GM19438 (cell line): ENCODE data around the gene SMLR1.
A peak's percentile ranks its signal among the peaks of the same experiment; 100 is the strongest.

ENCODE experiments used
- ATAC-seq: cut with Tn5 transposase; IDR thresholded peaks from one replicate; pipeline ENCODE4 v1.9.1; 2021; ENCODE audit warnings: low read depth; ENCODE audit not compliant: unreplicated experiment

SMLR1 gene

DNA sequence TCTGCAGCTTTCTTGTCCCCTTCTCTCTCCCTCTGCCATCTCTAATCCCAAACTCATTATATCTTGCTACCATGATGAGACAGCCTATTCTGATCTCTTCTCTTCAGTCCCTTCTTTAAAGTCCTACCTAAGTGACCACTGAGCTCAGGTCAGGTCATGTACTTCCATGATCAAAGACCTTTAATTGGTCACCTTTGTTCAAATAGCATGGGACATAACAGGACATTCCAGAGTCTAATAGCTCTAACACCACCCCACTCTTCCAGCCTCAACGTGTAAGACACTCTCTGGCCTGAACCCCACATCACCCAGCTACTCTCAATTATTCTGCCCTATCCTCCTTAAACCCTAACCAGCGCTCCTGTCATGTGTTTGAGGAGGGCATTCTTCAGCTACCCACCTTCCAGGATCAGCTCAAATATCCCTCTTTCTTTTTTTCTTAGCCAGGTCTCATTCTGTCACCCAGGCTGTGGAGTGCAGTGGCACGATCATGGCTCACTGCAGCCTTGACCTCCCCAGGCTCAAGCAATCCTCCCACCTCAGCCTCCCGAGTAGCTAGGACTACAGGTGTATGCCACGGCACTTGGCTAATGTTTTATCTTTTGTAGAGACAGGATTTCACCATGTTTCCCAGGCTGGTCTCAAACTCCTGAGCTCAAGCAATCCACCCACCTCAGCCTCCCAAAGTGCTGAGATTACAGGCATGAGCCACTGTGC lies 2.1 kb upstream of the SMLR1 start:
- ATAC-seq: no peak

DNA sequence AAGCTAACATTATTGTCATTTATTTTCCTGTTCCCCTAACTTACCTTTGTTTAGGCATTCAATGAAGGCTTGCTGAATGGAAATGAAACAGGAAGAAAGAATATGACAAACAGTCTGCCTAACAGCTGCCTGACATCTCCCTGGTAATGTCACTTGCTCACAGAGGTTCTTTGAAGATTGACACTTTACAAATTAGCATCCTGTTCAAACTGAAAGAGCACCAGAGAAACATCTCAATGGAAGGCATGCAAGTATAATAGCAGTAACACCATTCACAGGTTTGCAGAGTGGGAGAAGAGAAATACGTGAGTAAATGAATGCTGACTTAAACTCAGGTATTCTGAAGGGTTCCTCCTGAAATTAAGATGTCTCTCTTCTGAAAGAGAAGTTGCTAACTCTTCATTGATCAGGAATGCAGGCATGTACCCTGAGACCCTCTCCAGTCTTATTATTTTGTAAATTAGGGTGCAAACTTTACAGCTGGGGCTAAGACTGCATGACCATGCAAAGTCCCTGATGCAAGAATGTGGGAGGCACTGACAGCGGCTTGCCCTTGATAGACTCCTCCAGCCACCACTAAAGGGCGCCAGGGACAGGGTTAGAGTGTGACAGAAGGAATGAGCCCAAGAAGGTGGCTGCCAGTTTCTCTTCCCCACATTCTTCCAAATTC lies 1.3 kb upstream of the SMLR1 start:
- ATAC-seq: no peak

DNA sequence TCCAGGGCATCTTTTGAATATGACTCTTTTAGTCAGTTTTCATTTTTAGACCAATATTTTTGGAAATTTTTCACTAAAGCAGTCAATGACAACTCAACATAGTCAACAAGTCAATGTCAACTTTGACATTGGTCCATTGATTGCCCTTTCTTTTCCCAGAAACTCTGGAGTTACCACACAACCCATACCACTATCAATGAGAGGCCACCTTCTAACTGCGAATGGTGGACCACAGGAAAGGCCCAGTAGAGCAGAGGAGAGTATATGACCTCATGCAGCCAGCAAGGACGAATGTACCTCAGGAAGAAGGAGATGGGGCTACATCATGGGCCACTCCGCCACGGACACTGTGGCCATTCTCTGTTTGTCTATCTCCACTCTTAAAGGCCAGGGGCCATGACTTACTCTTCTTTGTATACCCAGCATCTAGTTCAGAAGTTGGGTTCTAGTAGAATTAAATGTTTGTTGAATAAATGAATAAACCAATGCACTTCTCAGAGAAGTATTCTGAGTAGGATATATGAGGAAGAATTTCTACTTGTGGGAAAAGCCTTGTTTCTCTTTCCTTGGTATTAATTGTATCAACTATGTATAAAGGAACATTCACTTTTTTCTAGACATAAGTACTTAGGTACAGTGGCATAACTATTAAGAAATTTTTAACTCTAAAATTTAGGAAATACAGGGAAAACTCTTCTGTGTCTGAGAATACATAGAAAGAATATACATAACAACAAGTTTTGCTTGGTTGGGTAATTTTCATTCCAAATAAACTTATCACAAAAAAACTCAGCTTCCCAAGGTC lies 562 bp upstream of the SMLR1 start:
- ATAC-seq: no peak

DNA sequence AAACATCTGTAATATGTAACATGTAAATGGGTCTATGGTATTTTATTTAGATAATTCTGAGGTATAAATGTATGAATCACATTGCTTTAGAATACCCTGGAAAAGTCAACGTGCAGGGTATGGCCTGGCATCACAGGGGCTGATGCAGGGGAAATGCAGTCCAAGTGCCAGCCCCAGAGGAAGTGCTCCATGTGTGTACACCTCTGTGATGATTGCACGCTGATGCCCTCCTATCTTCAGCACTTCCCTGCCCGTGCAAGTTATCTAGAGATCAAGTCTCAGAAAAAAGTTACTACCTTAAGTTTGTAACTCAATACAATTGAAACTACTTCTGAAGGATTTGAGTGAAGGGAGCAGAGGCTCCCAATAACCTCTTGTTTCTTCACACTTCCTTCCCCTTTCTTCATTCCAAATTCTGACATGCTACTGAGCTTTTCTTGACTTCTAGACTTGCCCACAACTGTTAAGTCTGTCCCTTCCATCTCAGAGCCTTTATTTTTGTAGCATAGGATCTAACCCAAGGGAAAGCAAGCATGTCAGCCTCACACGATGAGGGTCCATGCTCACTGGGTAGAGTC lies 2.2 kb downstream of the SMLR1 start:
- no peak for ATAC-seq

- no peak for ATAC-seq
These were observed 4.4 kb downstream of the SMLR1 start for GRCh38 chr6:130831607-130832006.

GRCh38 chr6:130833569-130833968 lies 6.4 kb downstream of the SMLR1 start:
- ATAC-seq: no peak

GRCh38 chr6:130834482-130835251 lies 7.5 kb downstream of the SMLR1 start:
- ATAC-seq: no peak

GRCh38 chr6:130836055-130836640 lies 8.9 kb downstream of the SMLR1 start:
- ATAC-seq: no peak

- no peak for ATAC-seq
These were observed 9.9 kb downstream of the SMLR1 start for GRCh38 chr6:130837067-130837466.

DNA sequence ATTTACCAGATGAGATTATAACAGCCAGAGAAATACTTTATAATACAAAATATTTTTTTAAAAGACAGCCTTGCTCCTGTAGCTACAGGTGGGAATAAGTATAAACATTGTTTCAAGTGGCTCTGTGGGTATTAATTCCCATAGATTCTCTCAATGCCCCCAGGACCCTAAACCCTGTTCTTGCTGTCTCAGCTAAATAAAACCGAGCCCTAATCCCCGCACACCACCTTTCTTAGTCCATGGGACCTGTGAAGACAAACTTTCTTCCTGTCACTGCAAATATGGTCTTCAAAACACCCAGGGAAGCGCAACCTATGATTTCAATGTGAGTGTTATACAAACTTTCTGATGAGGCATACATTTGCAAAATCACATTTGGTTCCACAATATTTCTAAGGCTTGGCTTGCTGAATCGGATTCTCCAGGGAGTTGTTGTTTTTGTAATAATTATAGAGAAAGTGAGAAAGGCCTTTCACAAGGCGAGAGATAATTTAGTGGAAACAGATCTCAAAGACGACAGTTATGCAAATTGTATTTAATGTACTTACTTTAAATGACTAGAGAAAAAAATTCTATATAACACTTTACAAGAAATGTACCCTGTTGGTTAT lies 11.1 kb downstream of the SMLR1 start:
- no peak for ATAC-seq

DNA sequence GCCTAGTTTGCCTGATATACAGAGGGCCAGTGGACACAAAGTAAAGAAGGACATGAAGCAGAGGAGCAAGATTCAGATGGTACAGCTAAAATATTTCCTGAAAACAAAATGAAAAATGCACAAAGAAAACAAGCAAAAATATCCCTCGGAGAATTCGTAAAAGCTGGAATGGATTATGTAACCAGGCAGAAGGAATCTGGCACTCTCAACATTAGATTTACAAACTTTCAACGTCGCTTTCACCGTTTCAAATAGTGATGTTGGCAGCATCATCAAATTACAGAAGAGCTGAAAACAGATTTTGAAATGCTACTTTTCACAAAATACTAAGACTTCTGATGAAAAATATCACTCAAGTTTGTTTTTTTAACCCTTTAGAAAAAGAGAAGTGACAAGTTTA lies 11.7 kb downstream of the SMLR1 start:
- ATAC-seq: no peak

- ATAC-seq: no peak
These were observed 12.2 kb downstream of the SMLR1 start for GRCh38 chr6:130839379-130839778.

DNA sequence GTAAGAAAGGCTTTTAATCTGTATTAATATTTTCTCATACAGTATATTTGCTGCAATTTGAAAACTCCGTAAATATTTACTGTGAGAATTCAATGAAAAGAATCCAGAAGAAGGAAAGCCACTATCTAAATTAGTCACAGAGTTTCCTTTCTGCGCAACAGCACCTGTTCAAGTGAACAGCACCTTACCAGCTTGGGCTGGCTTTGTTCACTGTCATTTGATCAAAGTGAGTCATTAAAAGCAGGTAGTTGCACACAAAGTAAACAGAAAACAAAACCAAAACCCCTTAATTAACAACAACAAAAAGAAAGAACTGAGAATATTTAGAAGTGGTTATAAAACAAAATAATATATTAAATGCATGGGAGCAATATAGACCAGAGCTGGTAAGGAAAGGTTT lies 12.8 kb downstream of the SMLR1 start:
- ATAC-seq: no peak

DNA sequence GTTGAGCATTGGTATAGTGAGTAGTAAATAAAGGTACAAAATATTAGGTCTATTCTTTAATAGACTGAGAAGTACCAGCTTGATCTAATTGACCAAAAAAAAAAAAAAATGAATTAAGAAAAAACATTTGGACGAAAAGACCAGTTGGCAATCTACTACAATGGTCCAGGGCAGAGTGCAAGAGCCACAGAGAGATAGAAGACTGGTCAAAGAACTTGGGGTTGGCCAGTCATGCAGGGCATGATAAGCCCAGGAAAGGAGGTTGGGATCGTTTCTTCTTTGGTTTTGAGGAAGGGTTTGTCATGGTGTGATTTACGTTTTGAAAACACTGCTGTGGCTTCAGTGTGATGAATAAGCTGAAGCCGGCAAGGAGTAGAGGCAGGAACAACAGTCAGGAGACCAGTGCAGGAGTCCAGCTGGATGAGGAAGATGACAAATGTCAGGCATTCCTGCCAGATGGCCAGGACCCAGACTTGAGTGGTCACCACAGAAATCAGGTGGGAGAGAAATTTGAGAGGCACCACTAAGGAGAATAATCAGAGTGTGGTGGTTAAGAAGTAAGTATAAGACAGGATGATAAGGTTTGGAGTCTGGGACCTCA lies 14.0 kb downstream of the SMLR1 start:
- ATAC-seq: no peak

GRCh38 chr6:130843575-130844320 lies 16.5 kb downstream of the SMLR1 start:
- ATAC-seq: peak; percentile 84

GRCh38 chr6:130846501-130846900 lies 19.3 kb downstream of the SMLR1 start:
- no peak for ATAC-seq

- no peak for ATAC-seq
These were observed 20.1 kb downstream of the SMLR1 start for GRCh38 chr6:130847001-130847910.

- ATAC-seq: peak; percentile 77
These were observed 21.7 kb downstream of the SMLR1 start for GRCh38 chr6:130848945-130849344.
